CD14-positive monocyte (primary cell): ENCODE measurements around the gene EEIG1. TPM values are rescaled to one million over a fixed set of nuclear protein-coding genes. Genes with fewer than 3 reads are reported as not detected.

Source experiments
- DNase-seq, 3 donors: peaks; one replicate each; pipeline ENCODE4 v3.0.0-alpha.2; 2011 to 2022
- H2AFZ ChIP-seq: 2 replicates; pipeline ENCODE4 v1.6.0; 2012; ENCODE audit warnings: mild to moderate bottlenecking, low read depth, low read length, inconsistent platforms; ENCODE audit not compliant: insufficient read depth, poor library complexity, severe bottlenecking
- H3K27ac ChIP-seq, 2 donors: 1 replicate in 1 of 2; 2 replicates in 1 of 2; pipeline ENCODE4 v1.5.1; 2012 to 2013; ENCODE audit warnings: low read length in 2 of 2, control low read depth in 1 of 2, inconsistent platforms in 1 of 2, low read depth in 1 of 2, mild to moderate bottlenecking in 1 of 2
- H3K27me3 ChIP-seq, 2 donors: one replicate each; pipeline versions ENCODE4 v1.6.0 to v1.6.1; 2011 to 2013; ENCODE audit warnings: low read length in 2 of 2; ENCODE audit not compliant: control insufficient read depth in 2 of 2, insufficient read depth in 2 of 2
- H3K36me3 ChIP-seq, 2 donors: replicated peaks in 1 of 2; 1 replicate in 1 of 2; 2 replicates in 1 of 2; pipeline versions ENCODE4 v1.5.1 to v1.6.1; 2012 to 2013; ENCODE audit warnings: low read length in 2 of 2, control low read depth in 1 of 2, inconsistent platforms in 1 of 2, mild to moderate bottlenecking in 1 of 2; ENCODE audit not compliant: insufficient read depth in 2 of 2, control insufficient read depth in 1 of 2
- H3K4me1 ChIP-seq, 2 donors: 1 replicate in 1 of 2; 2 replicates in 1 of 2; pipeline versions ENCODE4 v1.5.1 to v1.6.1; 2012 to 2013; ENCODE audit warnings: low read length in 2 of 2, control low read depth in 1 of 2, inconsistent platforms in 1 of 2, mild to moderate bottlenecking in 1 of 2, moderate library complexity in 1 of 2; ENCODE audit not compliant: insufficient read depth in 2 of 2, control insufficient read depth in 1 of 2
- H3K4me2 ChIP-seq: replicated peaks from 2 replicates; pipeline ENCODE3; 2012; ENCODE audit warnings: low read length, moderate library complexity, mild to moderate bottlenecking; ENCODE audit not compliant: poor library complexity, severe bottlenecking; ENCODE audit errors: extremely low read depth
- H3K4me3 ChIP-seq, 3 experiments: fragments of 200-600 bp in 1 of 3; sonication (generic) in 1 of 3; replicated peaks in 1 of 3; 1 replicate in 2 of 3; 2 replicates in 1 of 3; pipeline ENCODE4 v1.5.1; 2011 to 2013; ENCODE audit warnings: low read length in 3 of 3, mild to moderate bottlenecking in 3 of 3, control low read depth in 2 of 3, low read depth in 2 of 3, inconsistent platforms in 1 of 3, moderate library complexity in 1 of 3
- H3K79me2 ChIP-seq: 2 replicates; pipeline ENCODE4 v1.6.0; 2012; ENCODE audit warnings: mild to moderate bottlenecking, control low read depth, inconsistent platforms, low read length, moderate library complexity; ENCODE audit not compliant: insufficient read depth
- H3K9ac ChIP-seq: 2 replicates; pipeline ENCODE4 v1.6.0; 2017; ENCODE audit warnings: low read length, mild to moderate bottlenecking; ENCODE audit not compliant: insufficient read depth, poor library complexity, severe bottlenecking
- H3K9me3 ChIP-seq, 2 donors: replicated peaks in 1 of 2; 1 replicate in 1 of 2; 2 replicates in 1 of 2; pipeline versions ENCODE4 v1.5.1 to v1.6.1; 2012 to 2013; ENCODE audit warnings: low read length in 2 of 2, control low read depth in 1 of 2; ENCODE audit not compliant: control insufficient read depth in 1 of 2, insufficient read depth in 1 of 2
- H4K20me1 ChIP-seq: 2 replicates; pipeline ENCODE4 v1.6.0; 2012; ENCODE audit warnings: mild to moderate bottlenecking, low read length, control low read depth, moderate library complexity; ENCODE audit not compliant: insufficient read depth
- H3K27ac Mint-ChIP-seq, 7 donors: one replicate each; pipeline ENCODE4 v1.8.0; 2020; ENCODE audit warnings: mild to moderate bottlenecking in 7 of 7, mixed read lengths in 7 of 7, moderate library complexity in 6 of 7, inconsistent platforms in 2 of 7
- H3K27me3 Mint-ChIP-seq, 3 donors: one replicate each; pipeline ENCODE4 v1.8.0; 2021 to 2022; ENCODE audit warnings: low read depth in 3 of 3, mild to moderate bottlenecking in 3 of 3, mixed read lengths in 3 of 3, moderate library complexity in 3 of 3, inconsistent platforms in 1 of 3
- H3K36me3 Mint-ChIP-seq, 2 donors: one replicate each; pipeline ENCODE4 v1.8.0; 2020; ENCODE audit warnings: mixed read lengths in 2 of 2, inconsistent platforms in 1 of 2, mild to moderate bottlenecking in 1 of 2
- H3K4me1 Mint-ChIP-seq: one replicate; pipeline ENCODE4 v1.8.0; 2020; ENCODE audit warnings: mild to moderate bottlenecking, mixed read lengths
- H3K4me3 Mint-ChIP-seq, 2 donors: one replicate each; pipeline ENCODE4 v1.8.0; 2020; ENCODE audit warnings: mild to moderate bottlenecking in 2 of 2, mixed read lengths in 2 of 2, moderate library complexity in 1 of 2
- H3K9me3 Mint-ChIP-seq, 7 donors: one replicate each; pipeline ENCODE4 v1.8.0; 2020 to 2022; ENCODE audit warnings: mixed read lengths in 7 of 7, mild to moderate bottlenecking in 6 of 7, moderate library complexity in 6 of 7, inconsistent platforms in 2 of 7
- CTCF ChIP-seq: fragments of 200-600 bp; IDR thresholded peaks from one replicate; pipeline ENCODE4 v1.8.0; 2022; ENCODE audit warnings: antibody characterized with exemption, mild to moderate bottlenecking
- WGBS: methylation state at CpG from one replicate; pipeline ENCODE4 v1.1.5; 2013; ENCODE audit warnings: missing lambda C conversion rate; ENCODE audit not compliant: insufficient coverage; 5-methylcytosine and 5-hydroxymethylcytosine counted together
- intact Hi-C, 2 donors: fragments of 100-400 bp; cut with micrococcal nuclease; formaldehyde crosslinking; loops; one replicate each; pipeline versions ENCODE4 v1.15.0 to v1.15.1; 2023
- polyA plus RNA-seq, 3 donors: library from polyadenylated mRNA; depleted of rRNA in 1 of 3; unstranded in 2 of 3; stranded (reverse) in 1 of 3; fragments of 300-500 nt in 2 of 3; fragments of >200 nt in 1 of 3; fragmentation: Illumina TruSeq in 2 of 3; gene quantifications; 1 replicate in 2 of 3; 2 replicates in 1 of 3; pipeline ENCODE4 v1.2.3, GENCODE V29; 2012 to 2021

EEIG1 gene
- polyA plus RNA-seq, 3 donors: 0.86 to 2.3 (median 2.1) TPM

GRCh38 chr9:127990554-127990953 lies 9.8 kb upstream of the EEIG1 start:
- H3K27ac Mint-ChIP-seq: no peak overlapping the region
- WGBS: 94% methylated on average over 2 of the region's 3 CpGs
- H2AFZ ChIP-seq: no peak overlapping the region

GRCh38 chr9:127989094-127989493 lies 8.3 kb upstream of the EEIG1 start:
- peaks cover 0 to 6% (median 3%) of the 10 kb centered on the region in 3 donors for H3K27me3 Mint-ChIP-seq
- Histone ChIP-seq H3K79me2 (no peaks in the 10 kb centered on the region), H3K4me1 (no peaks in the 10 kb centered on the region), H3K9ac (no peak overlapping the region), H3K9me3 (no peaks in the 10 kb centered on the region), H3K4me2 (no peak overlapping the region), H3K27me3 (no peaks in the 10 kb centered on the region), H3K27ac (no peak overlapping the region), H3K36me3 (no peaks in the 10 kb centered on the region), H4K20me1 (no peaks in the 10 kb centered on the region), H2AFZ (no peak overlapping the region), H3K4me3 (no peak overlapping the region)
- H3K4me3 Mint-ChIP-seq: no peak overlapping the region
- no peaks in the 10 kb centered on the region for H3K9me3 Mint-ChIP-seq
- no peak for DNase-seq
- H3K4me1 Mint-ChIP-seq: peaks cover 3% of the 10 kb centered on the region
- no peak for TF ChIP-seq CTCF
- intact Hi-C loops: no loop called here
- no peak overlapping the region for H3K27ac Mint-ChIP-seq
- no peaks in the 10 kb centered on the region for H3K36me3 Mint-ChIP-seq
- 100% methylated on average over 1 of the region's 4 CpGs for WGBS

More at GRCh38 chr9:127990554-127990953, 9.8 kb upstream of the EEIG1 start:
- TF ChIP-seq CTCF: no peak
- H3K4me1 ChIP-seq: no peaks in the 10 kb centered on the region
- H3K27me3 ChIP-seq: no peaks in the 10 kb centered on the region
- no peak overlapping the region for H3K9ac ChIP-seq
- no peak for DNase-seq
- H3K36me3 ChIP-seq: no peaks in the 10 kb centered on the region
- H3K4me1 Mint-ChIP-seq: peaks cover 3% of the 10 kb centered on the region
- no peaks in the 10 kb centered on the region for H3K79me2 ChIP-seq
- H3K36me3 Mint-ChIP-seq: no peaks in the 10 kb centered on the region
- H3K27ac ChIP-seq: no peak overlapping the region
- no peaks in the 10 kb centered on the region for H4K20me1 ChIP-seq
- intact Hi-C loops: no loop called here
- H3K27me3 Mint-ChIP-seq: peaks cover under 1 to 10% (median 4%) of the 10 kb centered on the region in 3 donors
- no peak overlapping the region for H3K4me2 ChIP-seq
- no peaks in the 10 kb centered on the region for H3K9me3 Mint-ChIP-seq
- H3K4me3 Mint-ChIP-seq: no peak overlapping the region
- H3K4me3 ChIP-seq: no peak overlapping the region
- no peaks in the 10 kb centered on the region for H3K9me3 ChIP-seq
